Measurements from ENCODE around the gene CDCP1.

DNA sequence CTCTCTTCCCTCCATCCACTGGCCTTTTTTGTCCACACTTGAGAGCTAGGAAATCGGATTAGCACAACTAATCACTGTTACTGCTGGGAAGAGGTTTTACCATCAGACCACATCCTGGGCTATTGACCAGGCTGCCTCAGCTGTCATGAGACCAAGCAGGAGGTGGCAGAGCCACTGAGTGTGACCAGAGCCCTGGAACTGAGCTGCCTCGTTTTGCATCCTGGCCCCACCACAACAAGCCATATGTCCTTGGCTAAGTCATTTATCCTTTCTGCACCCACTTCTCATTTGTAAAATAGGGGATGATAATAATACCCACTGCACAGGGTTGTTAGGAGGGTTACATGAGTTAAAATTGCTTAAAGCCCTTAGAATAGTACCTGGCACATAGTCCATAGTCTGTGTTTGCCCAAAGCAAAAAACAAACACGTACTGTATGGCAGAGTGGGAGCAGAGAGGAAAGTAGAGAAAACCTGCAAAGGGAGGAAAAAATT lies 45.8 kb upstream of the CDCP1 start:
- no peak for TF ChIP-seq EZH2 (IDR thresholded peaks at IDR 0.05; ENCODE audit: borderline replicate concordance, low read depth, low read length, poor library complexity, severe bottlenecking)
- TF ChIP-seq, protein P1, sequence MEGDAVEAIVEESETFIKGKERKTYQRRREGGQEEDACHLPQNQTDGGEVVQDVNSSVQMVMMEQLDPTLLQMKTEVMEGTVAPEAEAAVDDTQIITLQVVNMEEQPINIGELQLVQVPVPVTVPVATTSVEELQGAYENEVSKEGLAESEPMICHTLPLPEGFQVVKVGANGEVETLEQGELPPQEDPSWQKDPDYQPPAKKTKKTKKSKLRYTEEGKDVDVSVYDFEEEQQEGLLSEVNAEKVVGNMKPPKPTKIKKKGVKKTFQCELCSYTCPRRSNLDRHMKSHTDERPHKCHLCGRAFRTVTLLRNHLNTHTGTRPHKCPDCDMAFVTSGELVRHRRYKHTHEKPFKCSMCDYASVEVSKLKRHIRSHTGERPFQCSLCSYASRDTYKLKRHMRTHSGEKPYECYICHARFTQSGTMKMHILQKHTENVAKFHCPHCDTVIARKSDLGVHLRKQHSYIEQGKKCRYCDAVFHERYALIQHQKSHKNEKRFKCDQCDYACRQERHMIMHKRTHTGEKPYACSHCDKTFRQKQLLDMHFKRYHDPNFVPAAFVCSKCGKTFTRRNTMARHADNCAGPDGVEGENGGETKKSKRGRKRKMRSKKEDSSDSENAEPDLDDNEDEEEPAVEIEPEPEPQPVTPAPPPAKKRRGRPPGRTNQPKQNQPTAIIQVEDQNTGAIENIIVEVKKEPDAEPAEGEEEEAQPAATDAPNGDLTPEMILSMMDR (conservative IDR thresholded peaks at IDR 0.05; ENCODE audit: low read depth, low read length), result no peak
